GM19455 (cell line): ENCODE measurements around the gene CAMKMT.

ENCODE experiments used
- ATAC-seq: cut with Tn5 transposase; IDR thresholded peaks from one replicate; pipeline ENCODE4 v1.9.1; 2021; ENCODE audit not compliant: unreplicated experiment

CAMKMT gene

GRCh38 chr2:44638649-44639048 is 276.9 kb downstream of the CAMKMT start:
- no peak for ATAC-seq

GRCh38 chr2:44639399-44639798 is 277.7 kb downstream of the CAMKMT start:
- no peak for ATAC-seq

GRCh38 chr2:44642123-44642857 is 280.5 kb downstream of the CAMKMT start:
- no peak for ATAC-seq

- no peak for ATAC-seq
Measured at GRCh38 chr2:44645937-44646336, 284.2 kb downstream of the CAMKMT start.

GRCh38 chr2:44649381-44649780 is 287.6 kb downstream of the CAMKMT start:
- ATAC-seq: no peak

GRCh38 chr2:44650796-44651195 is 289.0 kb downstream of the CAMKMT start:
- ATAC-seq: no peak

- ATAC-seq: no peak
Measured at GRCh38 chr2:44651974-44652373, 290.2 kb downstream of the CAMKMT start.

GRCh38 chr2:44652701-44653100 is 291.0 kb downstream of the CAMKMT start:
- ATAC-seq: no peak

- no peak for ATAC-seq
Measured at GRCh38 chr2:44655401-44655864, 293.7 kb downstream of the CAMKMT start.

GRCh38 chr2:44656460-44656859 is 294.7 kb downstream of the CAMKMT start:
- no peak for ATAC-seq

GRCh38 chr2:44663471-44664073 is 301.8 kb downstream of the CAMKMT start:
- ATAC-seq: no peak

- ATAC-seq: no peak
Measured at GRCh38 chr2:44668336-44668735, 306.6 kb downstream of the CAMKMT start.

GRCh38 chr2:44671276-44671675 is 309.5 kb downstream of the CAMKMT start:
- no peak for ATAC-seq

GRCh38 chr2:44671916-44672315 is 310.2 kb downstream of the CAMKMT start:
- no peak for ATAC-seq

- ATAC-seq: no peak
Measured at GRCh38 chr2:44672431-44672830, 310.7 kb downstream of the CAMKMT start.

GRCh38 chr2:44674473-44675284 is 312.9 kb downstream of the CAMKMT start:
- no peak for ATAC-seq

- ATAC-seq: no peak
Measured at GRCh38 chr2:44676379-44676778, 314.6 kb downstream of the CAMKMT start.

GRCh38 chr2:44679584-44679983 is 317.8 kb downstream of the CAMKMT start:
- no peak for ATAC-seq

- no peak for ATAC-seq
Measured at GRCh38 chr2:44679990-44680389, 318.2 kb downstream of the CAMKMT start.

- no peak for ATAC-seq
Measured at GRCh38 chr2:44680424-44680971, 318.8 kb downstream of the CAMKMT start.

GRCh38 chr2:44680983-44681531 is 319.3 kb downstream of the CAMKMT start:
- ATAC-seq: no peak
